H1 (cell line): ENCODE measurements around the gene MIXL1. TPM values are rescaled to one million over a fixed set of nuclear protein-coding genes. Genes with fewer than 3 reads are reported as not detected.

Experiments
- polyA plus RNA-seq, 7 experiments: library from polyadenylated mRNA; depleted of rRNA in 3 of 7; stranded (reverse) in 5 of 7; unstranded in 2 of 7; fragments of >200 nt in 5 of 7; fragments of 200-250 nt in 2 of 7; gene quantifications; 1 replicate in 5 of 7; 2 replicates in 1 of 7; 4 replicates in 1 of 7; pipeline versions ENCODE4 v1.2.1 to v1.2.3, GENCODE V29; 2011 to 2013; ENCODE audit warnings: missing spikeins in 2 of 7, mixed read lengths in 2 of 7
- total RNA-seq: library from RNA; stranded (reverse); fragmentation: NEBNext Ultra II Directional; extraction: Animal tissue kit (Norgen Biotek cat#: 25700); gene quantifications from 2 replicates; pipeline ENCODE4 v1.2.1, GENCODE V29; 2021
- TF ChIP-seq, protein P1 (sequence below): fragments of 300-600 bp; sonication (generic); IDR thresholded peaks from 2 replicates; pipeline ENCODE4 v1.7.1; 2012; ENCODE audit warnings: low read length, moderate library complexity, mild to moderate bottlenecking, inconsistent platforms; ENCODE audit not compliant: insufficient replicate concordance

Gene MIXL1
- total and polyA plus RNA-seq, 2 of the 8 experiments (the other 6 are each of a cell fraction or from before 2014, with no cell fraction given): 1.5 to 1.8 TPM

DNA sequence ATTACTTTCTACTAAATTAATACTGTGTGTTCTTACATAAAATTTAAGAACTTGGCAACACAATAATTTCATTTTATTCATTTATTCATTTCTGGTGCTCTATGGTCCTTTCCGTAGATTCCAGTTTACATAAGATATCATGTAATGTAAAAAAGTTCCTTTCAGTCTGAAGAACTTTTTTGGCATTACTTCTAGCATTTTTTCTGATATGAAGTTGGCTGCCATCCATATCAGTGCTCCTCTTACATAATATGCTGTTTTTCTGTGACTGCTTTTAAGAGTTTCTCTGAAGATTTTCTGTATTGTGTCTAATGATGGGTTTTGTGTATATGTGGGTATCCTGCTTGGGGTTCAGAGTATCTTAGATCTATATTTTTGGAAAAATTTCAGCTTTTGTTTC, 50.7 kb downstream of the MIXL1 start (continued):
- TF ChIP-seq, protein P1, sequence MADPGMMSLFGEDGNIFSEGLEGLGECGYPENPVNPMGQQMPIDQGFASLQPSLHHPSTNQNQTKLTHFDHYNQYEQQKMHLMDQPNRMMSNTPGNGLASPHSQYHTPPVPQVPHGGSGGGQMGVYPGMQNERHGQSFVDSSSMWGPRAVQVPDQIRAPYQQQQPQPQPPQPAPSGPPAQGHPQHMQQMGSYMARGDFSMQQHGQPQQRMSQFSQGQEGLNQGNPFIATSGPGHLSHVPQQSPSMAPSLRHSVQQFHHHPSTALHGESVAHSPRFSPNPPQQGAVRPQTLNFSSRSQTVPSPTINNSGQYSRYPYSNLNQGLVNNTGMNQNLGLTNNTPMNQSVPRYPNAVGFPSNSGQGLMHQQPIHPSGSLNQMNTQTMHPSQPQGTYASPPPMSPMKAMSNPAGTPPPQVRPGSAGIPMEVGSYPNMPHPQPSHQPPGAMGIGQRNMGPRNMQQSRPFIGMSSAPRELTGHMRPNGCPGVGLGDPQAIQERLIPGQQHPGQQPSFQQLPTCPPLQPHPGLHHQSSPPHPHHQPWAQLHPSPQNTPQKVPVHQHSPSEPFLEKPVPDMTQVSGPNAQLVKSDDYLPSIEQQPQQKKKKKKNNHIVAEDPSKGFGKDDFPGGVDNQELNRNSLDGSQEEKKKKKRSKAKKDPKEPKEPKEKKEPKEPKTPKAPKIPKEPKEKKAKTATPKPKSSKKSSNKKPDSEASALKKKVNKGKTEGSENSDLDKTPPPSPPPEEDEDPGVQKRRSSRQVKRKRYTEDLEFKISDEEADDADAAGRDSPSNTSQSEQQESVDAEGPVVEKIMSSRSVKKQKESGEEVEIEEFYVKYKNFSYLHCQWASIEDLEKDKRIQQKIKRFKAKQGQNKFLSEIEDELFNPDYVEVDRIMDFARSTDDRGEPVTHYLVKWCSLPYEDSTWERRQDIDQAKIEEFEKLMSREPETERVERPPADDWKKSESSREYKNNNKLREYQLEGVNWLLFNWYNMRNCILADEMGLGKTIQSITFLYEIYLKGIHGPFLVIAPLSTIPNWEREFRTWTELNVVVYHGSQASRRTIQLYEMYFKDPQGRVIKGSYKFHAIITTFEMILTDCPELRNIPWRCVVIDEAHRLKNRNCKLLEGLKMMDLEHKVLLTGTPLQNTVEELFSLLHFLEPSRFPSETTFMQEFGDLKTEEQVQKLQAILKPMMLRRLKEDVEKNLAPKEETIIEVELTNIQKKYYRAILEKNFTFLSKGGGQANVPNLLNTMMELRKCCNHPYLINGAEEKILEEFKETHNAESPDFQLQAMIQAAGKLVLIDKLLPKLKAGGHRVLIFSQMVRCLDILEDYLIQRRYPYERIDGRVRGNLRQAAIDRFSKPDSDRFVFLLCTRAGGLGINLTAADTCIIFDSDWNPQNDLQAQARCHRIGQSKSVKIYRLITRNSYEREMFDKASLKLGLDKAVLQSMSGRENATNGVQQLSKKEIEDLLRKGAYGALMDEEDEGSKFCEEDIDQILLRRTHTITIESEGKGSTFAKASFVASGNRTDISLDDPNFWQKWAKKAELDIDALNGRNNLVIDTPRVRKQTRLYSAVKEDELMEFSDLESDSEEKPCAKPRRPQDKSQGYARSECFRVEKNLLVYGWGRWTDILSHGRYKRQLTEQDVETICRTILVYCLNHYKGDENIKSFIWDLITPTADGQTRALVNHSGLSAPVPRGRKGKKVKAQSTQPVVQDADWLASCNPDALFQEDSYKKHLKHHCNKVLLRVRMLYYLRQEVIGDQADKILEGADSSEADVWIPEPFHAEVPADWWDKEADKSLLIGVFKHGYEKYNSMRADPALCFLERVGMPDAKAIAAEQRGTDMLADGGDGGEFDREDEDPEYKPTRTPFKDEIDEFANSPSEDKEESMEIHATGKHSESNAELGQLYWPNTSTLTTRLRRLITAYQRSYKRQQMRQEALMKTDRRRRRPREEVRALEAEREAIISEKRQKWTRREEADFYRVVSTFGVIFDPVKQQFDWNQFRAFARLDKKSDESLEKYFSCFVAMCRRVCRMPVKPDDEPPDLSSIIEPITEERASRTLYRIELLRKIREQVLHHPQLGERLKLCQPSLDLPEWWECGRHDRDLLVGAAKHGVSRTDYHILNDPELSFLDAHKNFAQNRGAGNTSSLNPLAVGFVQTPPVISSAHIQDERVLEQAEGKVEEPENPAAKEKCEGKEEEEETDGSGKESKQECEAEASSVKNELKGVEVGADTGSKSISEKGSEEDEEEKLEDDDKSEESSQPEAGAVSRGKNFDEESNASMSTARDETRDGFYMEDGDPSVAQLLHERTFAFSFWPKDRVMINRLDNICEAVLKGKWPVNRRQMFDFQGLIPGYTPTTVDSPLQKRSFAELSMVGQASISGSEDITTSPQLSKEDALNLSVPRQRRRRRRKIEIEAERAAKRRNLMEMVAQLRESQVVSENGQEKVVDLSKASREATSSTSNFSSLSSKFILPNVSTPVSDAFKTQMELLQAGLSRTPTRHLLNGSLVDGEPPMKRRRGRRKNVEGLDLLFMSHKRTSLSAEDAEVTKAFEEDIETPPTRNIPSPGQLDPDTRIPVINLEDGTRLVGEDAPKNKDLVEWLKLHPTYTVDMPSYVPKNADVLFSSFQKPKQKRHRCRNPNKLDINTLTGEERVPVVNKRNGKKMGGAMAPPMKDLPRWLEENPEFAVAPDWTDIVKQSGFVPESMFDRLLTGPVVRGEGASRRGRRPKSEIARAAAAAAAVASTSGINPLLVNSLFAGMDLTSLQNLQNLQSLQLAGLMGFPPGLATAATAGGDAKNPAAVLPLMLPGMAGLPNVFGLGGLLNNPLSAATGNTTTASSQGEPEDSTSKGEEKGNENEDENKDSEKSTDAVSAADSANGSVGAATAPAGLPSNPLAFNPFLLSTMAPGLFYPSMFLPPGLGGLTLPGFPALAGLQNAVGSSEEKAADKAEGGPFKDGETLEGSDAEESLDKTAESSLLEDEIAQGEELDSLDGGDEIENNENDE: no peak
